DOHH2 (cell line): ENCODE measurements around the gene PCDH15.

ENCODE experiments used
- H3F3A ChIP-seq: fragments of 200-600 bp; sonication (generic), shearing (Covaris generic); 2 replicates; pipeline ENCODE4 v1.6.0; 2016; ENCODE audit warnings: antibody characterized with exemption, mild to moderate bottlenecking; ENCODE audit not compliant: control insufficient read depth, insufficient read depth
- H3K27ac ChIP-seq: fragments of 200-600 bp; sonication (generic); 2 replicates; pipeline ENCODE4 v1.5.1; 2014; ENCODE audit warnings: low read depth, mild to moderate bottlenecking, low read length, moderate library complexity
- H3K27me3 ChIP-seq: fragments of 200-600 bp; sonication (generic); 2 replicates; pipeline ENCODE4 v1.6.1; 2014; ENCODE audit warnings: mild to moderate bottlenecking, low read length, mixed read lengths; ENCODE audit not compliant: control insufficient read depth
- H3K36me3 ChIP-seq: fragments of 200-600 bp; sonication (generic); 2 replicates; pipeline ENCODE4 v1.6.1; 2014; ENCODE audit warnings: mild to moderate bottlenecking, low read length, moderate library complexity, mixed read lengths; ENCODE audit not compliant: control insufficient read depth
- H3K4me1 ChIP-seq: fragments of 200-600 bp; sonication (generic); 2 replicates; pipeline ENCODE4 v1.6.1; 2014; ENCODE audit warnings: mild to moderate bottlenecking, low read length, mixed read lengths; ENCODE audit not compliant: control insufficient read depth
- H3K4me2 ChIP-seq: fragments of 200-600 bp; sonication (generic); 2 replicates; pipeline ENCODE4 v1.6.0; 2014; ENCODE audit warnings: mild to moderate bottlenecking, low read length, moderate library complexity
- H3K4me3 ChIP-seq: fragments of 200-600 bp; sonication (generic); 2 replicates; pipeline ENCODE4 v1.5.1; 2014; ENCODE audit warnings: mild to moderate bottlenecking, low read length, mixed read lengths
- H3K79me2 ChIP-seq: fragments of 200-600 bp; sonication (generic); 2 replicates; pipeline ENCODE4 v1.6.1; 2014; ENCODE audit warnings: mild to moderate bottlenecking, low read length, mixed read lengths; ENCODE audit not compliant: control insufficient read depth
- H3K9me2 ChIP-seq: fragments of 200-600 bp; sonication (generic); replicated peaks from 2 replicates; pipeline ENCODE4 v1.6.1; 2014; ENCODE audit warnings: mild to moderate bottlenecking, low read length, mixed read lengths; ENCODE audit not compliant: control insufficient read depth
- H3K9me3 ChIP-seq: fragments of 200-600 bp; sonication (generic); 2 replicates; pipeline ENCODE4 v1.6.1; 2014; ENCODE audit warnings: antibody characterized with exemption, low read length, mixed read lengths; ENCODE audit not compliant: control insufficient read depth, insufficient read depth
- H4K20me1 ChIP-seq: fragments of 200-600 bp; sonication (generic); 2 replicates; pipeline ENCODE4 v1.6.0; 2014; ENCODE audit warnings: low read depth, mild to moderate bottlenecking, antibody characterized with exemption, low read length, moderate library complexity; ENCODE audit not compliant: control insufficient read depth, insufficient read depth
- EZH2phosphoT487 ChIP-seq: fragments of 200-600 bp; sonication (generic); IDR thresholded peaks from 2 replicates; pipeline ENCODE4 v1.6.1; 2017; ENCODE audit warnings: borderline replicate concordance, mild to moderate bottlenecking, antibody characterized with exemption, low read length, moderate library complexity, mixed read lengths
- TF ChIP-seq, protein P1 (sequence below): fragments of 200-600 bp; sonication (generic); IDR thresholded peaks from one replicate; pipeline ENCODE4 v1.5.1; 2014; ENCODE audit warnings: antibody characterized with exemption, mild to moderate bottlenecking, low read depth, low read length; ENCODE audit not compliant: poor library complexity, severe bottlenecking

The PCDH15 gene

DNA sequence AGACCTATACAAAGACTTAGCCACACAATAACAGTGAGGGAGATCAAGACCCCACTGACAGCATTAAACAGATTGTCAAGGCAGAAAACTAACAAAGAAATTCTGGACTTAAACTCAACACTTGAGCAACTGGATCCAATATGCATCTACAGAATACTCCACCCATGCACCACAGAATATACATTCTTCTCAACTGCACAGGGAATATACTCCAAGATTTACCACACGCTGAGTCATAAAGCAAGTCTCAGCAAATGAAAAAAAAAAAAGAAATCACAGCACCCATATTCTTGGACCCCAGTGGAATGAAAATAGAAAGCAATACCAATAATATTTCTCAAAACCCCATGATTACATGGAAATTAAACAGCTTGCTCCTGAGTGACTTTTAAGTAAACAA lies 680.2 kb downstream of the PCDH15 start:
- Histone ChIP-seq H3K9me3 (no peaks in the 10 kb centered on the region), H3K4me2 (no peak overlapping the region), H3K79me2 (no peaks in the 10 kb centered on the region), H3K9me2 (no peaks in the 10 kb centered on the region), H4K20me1 (no peaks in the 10 kb centered on the region), H3K4me1 (no peaks in the 10 kb centered on the region), H3K27ac (no peak overlapping the region), H3K4me3 (no peak overlapping the region), H3K27me3 (no peaks in the 10 kb centered on the region), H3K36me3 (no peaks in the 10 kb centered on the region), H3F3A (no peaks in the 10 kb centered on the region)
- TF ChIP-seq, protein P1, sequence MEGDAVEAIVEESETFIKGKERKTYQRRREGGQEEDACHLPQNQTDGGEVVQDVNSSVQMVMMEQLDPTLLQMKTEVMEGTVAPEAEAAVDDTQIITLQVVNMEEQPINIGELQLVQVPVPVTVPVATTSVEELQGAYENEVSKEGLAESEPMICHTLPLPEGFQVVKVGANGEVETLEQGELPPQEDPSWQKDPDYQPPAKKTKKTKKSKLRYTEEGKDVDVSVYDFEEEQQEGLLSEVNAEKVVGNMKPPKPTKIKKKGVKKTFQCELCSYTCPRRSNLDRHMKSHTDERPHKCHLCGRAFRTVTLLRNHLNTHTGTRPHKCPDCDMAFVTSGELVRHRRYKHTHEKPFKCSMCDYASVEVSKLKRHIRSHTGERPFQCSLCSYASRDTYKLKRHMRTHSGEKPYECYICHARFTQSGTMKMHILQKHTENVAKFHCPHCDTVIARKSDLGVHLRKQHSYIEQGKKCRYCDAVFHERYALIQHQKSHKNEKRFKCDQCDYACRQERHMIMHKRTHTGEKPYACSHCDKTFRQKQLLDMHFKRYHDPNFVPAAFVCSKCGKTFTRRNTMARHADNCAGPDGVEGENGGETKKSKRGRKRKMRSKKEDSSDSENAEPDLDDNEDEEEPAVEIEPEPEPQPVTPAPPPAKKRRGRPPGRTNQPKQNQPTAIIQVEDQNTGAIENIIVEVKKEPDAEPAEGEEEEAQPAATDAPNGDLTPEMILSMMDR, result no peak
- no peak for TF ChIP-seq EZH2phosphoT487

DNA sequence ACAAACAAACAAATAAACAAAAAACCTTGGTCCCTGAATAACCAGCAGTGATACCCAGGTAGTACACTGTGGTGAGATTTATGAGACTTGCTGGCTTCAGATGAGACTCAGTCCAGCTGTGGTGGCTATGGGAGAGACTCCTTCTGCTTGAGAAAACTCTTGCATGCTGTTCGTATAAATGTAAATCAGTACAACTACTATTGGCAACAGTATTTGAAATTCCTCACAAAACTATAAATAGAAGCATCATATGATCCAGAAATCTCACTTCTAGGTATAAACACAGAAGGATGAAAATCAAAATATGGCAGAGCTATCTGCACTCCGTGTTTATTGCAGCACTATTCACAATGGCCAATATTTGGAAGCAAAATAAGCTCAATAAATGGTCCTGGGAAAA lies 692.1 kb downstream of the PCDH15 start:
- Histone ChIP-seq H3K79me2 (no peaks in the 10 kb centered on the region), H3K9me2 (no peaks in the 10 kb centered on the region), H3F3A (no peaks in the 10 kb centered on the region), H3K36me3 (no peaks in the 10 kb centered on the region), H4K20me1 (no peaks in the 10 kb centered on the region), H3K9me3 (no peaks in the 10 kb centered on the region), H3K4me3 (no peak overlapping the region), H3K27ac (no peak overlapping the region), H3K4me2 (no peak overlapping the region), H3K27me3 (no peaks in the 10 kb centered on the region), H3K4me1 (no peaks in the 10 kb centered on the region)
- TF ChIP-seq EZH2phosphoT487, result no peak
- TF ChIP-seq, protein P1, result no peak

DNA sequence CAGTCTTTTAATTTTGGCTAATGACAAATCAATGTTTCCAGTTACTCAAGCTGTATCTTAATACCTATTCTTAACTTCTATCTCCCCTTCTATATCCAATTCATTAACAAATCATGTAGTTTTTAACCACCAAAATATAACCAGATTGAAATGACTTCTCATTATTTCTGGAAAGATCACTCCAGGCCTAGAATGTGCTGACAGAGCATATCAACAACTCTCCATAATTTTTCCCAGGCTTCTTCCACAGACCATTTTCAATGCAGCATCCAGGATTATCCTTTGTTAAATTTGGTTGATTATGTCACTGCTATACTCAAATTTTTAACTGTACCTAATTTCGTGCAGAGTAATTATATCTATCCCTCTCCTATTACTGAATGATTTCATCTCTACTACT lies 704.1 kb downstream of the PCDH15 start:
- Histone ChIP-seq H3K36me3 (no peaks in the 10 kb centered on the region), H3K9me2 (no peaks in the 10 kb centered on the region), H3K4me1 (no peaks in the 10 kb centered on the region), H3F3A (no peaks in the 10 kb centered on the region), H4K20me1 (no peaks in the 10 kb centered on the region), H3K9me3 (no peaks in the 10 kb centered on the region), H3K79me2 (no peaks in the 10 kb centered on the region), H3K4me2 (no peak overlapping the region), H3K27me3 (no peaks in the 10 kb centered on the region), H3K27ac (no peak overlapping the region), H3K4me3 (no peak overlapping the region)
- TF ChIP-seq, protein P1, result no peak
- TF ChIP-seq EZH2phosphoT487, result no peak

DNA sequence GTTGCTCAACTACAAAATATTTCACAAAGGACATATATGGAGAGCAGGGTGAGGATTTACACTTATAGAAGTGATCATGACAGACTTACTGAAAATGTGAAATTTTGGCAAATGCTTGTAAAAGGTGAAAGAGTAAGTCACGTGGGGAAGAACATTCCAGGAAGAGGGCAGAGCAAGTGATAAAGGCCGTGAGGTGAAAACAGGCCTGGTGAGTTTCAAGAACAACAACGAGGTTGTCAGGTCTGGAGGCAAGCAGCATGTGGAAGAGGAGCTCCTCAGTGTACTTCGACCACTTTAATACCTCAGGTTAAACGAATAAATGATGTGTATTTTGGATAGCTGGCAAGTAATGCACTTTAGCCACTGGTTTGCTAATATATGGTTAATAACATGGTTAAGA lies 706.7 kb downstream of the PCDH15 start:
- no peaks in the 10 kb centered on the region for H3K36me3 ChIP-seq
- H3F3A ChIP-seq, result no peaks in the 10 kb centered on the region
- no peaks in the 10 kb centered on the region for H3K9me2 ChIP-seq
- H3K79me2 ChIP-seq, result no peaks in the 10 kb centered on the region
- no peak overlapping the region for H3K27ac ChIP-seq
- no peaks in the 10 kb centered on the region for H3K4me1 ChIP-seq
- no peaks in the 10 kb centered on the region for H3K27me3 ChIP-seq
- TF ChIP-seq, protein P1, result no peak
- no peak for TF ChIP-seq EZH2phosphoT487
- no peaks in the 10 kb centered on the region for H3K9me3 ChIP-seq
- no peaks in the 10 kb centered on the region for H4K20me1 ChIP-seq
- no peak overlapping the region for H3K4me3 ChIP-seq
- H3K4me2 ChIP-seq, result no peak overlapping the region
